Smooth muscle cell of trachea (primary cell): Measurements from ENCODE around the gene EEFSEC. TPM values are rescaled to one million over a fixed set of nuclear protein-coding genes. Genes with fewer than 3 reads are reported as not detected.

Source experiments
- total RNA-seq: library from RNA; depleted of rRNA; stranded (reverse); fragments of >200 nt; gene quantifications from 2 replicates; pipeline ENCODE4 v1.2.1, GENCODE V29; 2014

Gene EEFSEC
- total RNA-seq, result 3.6 and 6.7 TPM in 2 replicates

GRCh38 chr3:128153156-128154041 lies at the start of gene EEFSEC:
Gene EEFSEC (plus strand): TSS chr3:128153481. CDS start chr3:128153508, 27 bp downstream.

GRCh38 chr3:128123538-128124368 lies 29.5 kb upstream of the EEFSEC start, which contains the start of gene RUVBL1:
Gene RUVBL1 (minus strand): TSS chr3:128123812. CDS start chr3:128123724, 88 bp downstream.

Other genes starting within 250 kb of the EEFSEC start
- not detected in 2 replicates for gene KBTBD12, start 238.2 kb upstream of the EEFSEC start, total RNA-seq
- gene SEC61A1, start 101.0 kb upstream of the EEFSEC start, total RNA-seq, result 370 and 409 TPM in 2 replicates
- 44.5 and 71.9 TPM in 2 replicates for gene RUVBL1, start 29.7 kb upstream of the EEFSEC start, total RNA-seq